Fibroblast of skin of left quadriceps (primary cell): ENCODE results near the gene SERINC5.
"Not testable (repeated sequence)": the region's sequence is repeated elsewhere in the genome, so short reads cannot be mapped to it uniquely, and the experiment has no call there.

Source experiments
- DNase-seq, 2 experiments: peaks; one replicate each; pipeline ENCODE4 v3.0.0-alpha.2; 2013; ENCODE audit warnings: low read depth in 2 of 2

Gene SERINC5

DNA sequence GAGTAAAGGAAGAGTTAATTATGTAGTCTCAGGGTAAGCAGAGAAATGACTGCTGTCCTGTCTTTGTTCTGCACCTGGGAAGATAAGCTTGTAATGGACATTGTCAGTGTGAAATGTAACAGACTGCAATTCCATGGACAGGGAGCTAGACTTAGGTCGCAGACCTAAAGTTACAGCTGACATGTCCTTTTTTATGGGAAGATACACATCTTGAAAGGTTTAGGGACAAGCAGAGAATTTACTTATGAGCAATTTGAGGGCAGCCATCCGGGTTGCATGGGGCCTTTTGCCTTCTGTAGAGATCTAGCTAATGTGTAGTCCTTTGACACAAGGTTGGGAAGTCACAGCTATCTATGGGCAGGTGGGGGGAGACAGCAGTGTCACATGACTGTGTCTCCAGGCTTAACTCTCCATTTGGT, 85.7 kb downstream of the SERINC5 start:
- no peak for DNase-seq

DNA sequence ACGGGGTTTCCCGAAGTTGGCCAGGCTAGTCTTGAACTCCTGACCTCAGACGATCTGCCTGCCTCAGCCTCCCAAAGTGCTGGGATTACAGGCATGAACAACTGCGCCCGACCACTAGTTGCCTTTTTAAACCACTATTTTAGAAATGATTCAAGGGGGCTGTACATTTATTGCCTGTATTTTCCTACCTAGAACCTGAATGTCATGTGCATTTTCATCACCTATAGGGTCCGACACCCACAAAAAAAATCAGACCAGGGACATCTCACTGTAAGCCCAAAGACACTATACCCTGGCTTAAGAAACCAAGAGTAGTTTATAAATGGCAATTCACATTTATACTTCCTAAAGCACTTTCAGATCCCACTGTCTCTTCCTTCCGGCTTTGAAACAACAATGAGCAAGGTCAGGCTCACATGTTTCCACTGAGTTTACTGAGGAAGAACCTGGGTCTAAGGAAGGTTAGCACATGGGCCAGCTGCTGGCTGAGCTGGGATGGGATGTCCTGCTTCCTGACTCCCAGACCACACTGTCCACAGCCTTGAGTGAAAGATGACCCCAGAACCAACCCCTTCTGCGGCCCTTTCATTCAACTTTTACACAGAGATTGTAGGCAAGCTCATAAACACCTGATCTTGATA, 87.3 kb downstream of the SERINC5 start:
- DNase-seq, result no peak

DNA sequence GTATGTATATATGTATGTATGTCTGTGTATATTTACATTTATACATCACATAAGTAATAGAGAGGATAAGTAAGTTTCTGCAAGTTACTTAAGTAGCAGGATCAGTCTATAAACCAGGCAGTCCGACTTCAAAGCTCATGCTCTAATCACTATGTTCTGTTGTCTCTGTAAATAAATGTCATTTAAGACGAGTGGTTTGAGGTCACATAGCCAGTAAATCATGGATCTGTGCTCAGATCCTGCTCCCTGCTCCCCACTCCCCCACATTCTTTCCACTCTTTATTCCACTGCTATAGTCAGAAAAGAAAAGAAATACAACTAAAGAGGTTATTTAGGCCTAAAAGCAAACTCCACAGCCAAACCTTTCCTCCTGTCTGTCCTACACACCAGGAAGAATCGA, 90.4 kb downstream of the SERINC5 start:
- DNase-seq, result no peak

DNA sequence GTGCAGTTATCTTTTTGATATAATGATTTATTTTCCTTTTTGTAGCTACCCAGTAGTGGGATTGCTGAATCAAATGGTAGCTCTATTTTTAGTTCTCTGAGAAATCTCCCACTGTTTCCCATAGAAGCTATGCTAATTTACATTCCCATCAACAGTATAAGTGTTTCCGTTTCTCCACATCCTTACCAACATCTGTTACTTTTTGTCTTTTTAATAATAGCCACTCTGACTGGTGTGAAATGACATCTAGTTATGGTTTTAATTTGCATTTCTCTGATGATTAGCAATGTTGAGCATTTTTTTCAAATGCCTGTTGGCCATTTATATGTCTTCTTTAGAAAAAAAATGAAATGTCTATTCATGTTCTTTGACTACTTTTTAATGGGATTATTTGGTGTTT, 94.7 kb downstream of the SERINC5 start:
- no peak for DNase-seq

DNA sequence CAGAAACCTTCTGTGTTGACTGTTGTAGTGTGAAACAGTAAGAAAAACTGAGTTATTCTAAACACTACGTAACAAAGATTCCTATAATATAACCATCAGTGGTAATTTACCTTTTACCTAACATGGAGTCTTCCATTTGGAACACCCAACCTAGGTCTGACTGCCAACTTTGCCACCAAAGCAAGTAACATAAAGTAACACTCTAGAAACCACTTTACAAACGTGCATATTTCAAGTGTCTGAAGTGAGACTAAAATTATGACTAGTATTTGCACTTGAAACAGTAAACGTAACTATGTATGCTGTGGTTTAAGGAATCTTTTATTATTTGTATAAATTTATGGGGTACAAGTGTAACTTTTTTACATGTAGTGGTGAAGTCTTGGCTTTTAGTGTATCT, 95.6 kb downstream of the SERINC5 start:
- DNase-seq, result no peak

DNA sequence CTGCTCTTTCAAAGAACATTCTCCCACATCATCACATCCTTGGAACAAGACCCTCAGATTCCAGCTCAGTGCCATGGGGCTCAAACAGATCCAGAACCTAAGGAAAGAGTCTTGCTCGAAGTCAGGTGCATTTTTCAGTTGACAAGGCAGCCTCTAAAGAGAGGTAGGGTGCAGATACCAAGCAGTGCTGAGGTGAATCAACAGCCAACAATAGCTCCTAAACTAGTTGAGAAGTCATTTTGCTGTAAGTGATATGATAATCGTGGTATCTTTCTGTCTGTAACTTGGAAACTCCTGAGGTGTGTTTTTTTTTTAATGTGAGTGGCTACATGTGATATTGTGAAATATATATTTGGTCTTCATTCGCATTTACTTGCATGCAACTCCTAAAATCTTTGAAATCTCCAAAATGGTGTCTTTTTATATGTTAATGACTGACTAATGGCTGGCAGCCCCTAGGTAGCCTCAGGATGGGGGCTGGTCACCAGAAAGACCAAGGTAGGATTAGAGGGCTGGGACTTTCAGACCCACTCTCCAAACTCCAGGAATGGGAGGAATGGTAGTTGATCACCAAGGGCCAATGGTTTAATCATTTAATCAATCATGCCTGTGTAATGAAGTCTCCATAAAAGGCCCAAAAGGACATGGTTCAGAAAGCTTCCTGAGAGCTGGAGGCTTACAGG, 96.6 kb downstream of the SERINC5 start:
- no peak for DNase-seq

DNA sequence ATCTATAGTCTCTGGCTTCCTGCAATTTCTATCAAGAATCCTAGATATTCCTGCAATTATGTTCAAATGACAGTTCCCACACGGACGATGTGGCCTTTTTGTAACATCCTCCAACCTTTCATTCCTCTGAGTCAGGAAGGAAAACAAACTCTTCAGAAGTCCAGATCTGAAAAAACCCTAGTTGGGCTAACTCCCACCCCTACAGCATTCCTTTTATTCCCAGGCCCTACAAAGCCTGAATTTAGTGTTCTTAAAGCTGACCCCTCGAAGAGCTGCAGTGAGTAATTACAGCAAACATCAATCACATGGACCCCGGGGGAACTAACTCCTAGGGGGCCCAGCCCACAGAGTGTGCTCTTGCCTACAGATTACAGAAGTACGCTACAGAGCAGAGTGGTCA, 99.7 kb downstream of the SERINC5 start:
- no peak for DNase-seq

DNA sequence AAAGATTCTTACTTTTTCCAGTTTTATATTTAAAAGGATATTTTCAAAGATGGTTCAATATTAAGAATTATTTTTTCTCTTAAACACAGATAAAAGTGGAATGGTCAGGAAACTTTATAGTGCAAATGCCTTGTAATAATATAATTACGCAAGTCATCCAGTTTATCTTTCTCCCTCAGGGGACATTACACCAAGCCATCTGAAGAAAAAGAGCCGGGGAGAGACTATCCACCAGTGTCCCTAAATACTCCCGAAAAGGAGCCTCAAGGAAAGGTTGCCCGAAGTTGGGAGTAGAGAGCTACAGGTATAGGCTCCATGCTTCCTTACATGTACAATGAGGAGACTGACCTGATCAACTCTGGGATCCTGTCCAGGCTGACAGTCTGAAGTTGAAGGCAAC, 101.1 kb downstream of the SERINC5 start:
- no peak for DNase-seq

DNA sequence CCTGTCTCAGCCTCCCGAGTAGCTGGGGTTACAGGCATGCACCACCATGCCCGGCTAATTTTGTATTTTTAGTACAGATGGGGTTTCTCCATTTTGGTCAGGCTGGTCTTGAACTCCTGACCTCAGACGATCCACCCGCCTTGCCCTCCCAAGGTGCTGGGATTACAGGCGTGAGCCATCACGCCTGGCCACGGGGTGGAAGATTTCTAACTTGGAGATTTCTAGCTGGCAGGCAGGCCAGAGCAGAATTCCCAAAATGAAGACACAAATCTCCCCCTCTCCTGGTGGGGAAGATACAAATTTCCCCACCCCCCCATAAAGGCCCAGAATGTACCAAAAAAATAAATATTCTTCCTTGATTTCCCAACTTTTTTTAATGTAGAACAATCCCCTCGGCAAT, 101.6 kb downstream of the SERINC5 start:
- not testable (repeated sequence) for DNase-seq

DNA sequence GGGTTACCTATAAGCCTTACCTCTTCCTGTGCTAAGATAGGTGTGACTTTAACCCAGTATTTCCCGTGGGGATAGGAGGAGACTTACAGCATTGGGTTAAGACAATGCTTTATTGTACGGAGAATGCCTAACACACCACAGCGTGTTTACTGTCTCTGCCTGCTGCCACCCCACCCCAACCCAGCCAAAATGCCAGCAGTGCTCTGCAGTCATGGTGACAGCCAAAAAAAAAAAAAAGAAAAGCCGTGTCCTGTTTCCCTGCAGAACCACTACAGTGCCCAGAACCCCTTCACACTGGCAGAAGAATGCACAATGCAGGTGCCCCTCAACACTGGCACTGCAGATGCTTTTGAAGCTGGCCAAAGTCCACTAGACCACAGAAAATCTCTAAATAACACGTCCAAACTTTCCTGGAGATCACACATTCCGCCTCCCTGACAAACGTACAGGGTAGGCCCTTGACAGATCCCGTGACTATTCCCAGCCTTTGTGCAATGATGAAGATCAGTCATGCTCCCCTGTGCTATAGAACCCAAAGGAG, 102.2 kb downstream of the SERINC5 start:
- DNase-seq, result no peak

DNA sequence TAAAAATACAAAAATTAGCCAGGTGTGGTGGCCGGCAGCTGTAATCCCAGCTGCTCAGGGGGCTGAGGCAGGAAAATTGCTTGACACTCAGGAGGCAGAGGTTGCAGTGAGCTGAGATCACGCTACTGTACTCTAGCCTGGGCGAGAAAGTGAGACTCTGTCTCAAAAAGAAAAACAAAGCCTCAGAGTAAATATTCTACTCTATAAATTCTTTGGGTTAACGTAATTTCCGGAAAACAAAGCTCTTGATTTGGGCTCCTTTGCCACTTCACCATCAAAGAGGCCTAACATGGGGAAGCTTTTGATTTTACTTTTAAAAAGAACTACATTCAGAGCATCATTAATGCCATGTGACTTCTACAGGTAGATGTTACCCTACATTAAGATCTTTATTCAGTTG, 103.1 kb downstream of the SERINC5 start:
- DNase-seq, result no peak

DNA sequence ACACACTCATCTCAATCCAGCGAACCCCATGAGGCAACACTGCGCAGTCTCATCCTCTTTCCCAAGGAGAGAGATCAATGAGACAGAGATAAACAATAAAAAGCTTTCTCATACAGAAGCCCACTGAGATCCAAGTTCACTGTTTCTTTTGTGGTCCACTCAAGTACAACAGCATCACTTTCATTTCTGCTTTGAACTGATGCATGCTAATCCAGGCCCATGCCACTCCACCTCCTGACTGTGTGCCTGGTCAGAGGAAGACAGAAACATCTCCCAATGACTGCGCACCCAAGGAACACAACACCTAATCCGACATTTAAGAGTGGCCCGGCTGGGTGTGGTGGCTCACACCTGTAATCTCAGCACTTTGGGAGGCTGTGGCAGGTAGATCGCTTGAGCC, 104.0 kb downstream of the SERINC5 start:
- no peak for DNase-seq

DNA sequence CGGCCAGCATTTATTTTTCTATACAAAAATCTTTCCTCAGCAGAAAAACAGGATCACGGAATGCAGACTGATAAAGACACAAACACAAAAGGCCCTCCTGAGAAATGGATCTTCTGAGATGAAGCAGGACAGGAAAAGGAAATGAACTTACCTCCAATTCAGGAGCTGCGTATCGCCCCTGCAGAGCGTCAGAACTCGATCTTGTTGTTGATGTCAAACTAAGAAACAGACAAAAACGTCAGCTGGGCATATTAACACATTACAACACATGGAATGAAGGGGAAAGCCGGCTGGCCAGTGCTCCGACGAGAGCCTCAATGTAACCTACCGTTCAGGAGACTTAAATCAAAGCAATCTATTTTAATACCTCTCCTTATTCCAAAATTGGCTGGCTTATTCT, 105.1 kb downstream of the SERINC5 start:
- no peak for DNase-seq

DNA sequence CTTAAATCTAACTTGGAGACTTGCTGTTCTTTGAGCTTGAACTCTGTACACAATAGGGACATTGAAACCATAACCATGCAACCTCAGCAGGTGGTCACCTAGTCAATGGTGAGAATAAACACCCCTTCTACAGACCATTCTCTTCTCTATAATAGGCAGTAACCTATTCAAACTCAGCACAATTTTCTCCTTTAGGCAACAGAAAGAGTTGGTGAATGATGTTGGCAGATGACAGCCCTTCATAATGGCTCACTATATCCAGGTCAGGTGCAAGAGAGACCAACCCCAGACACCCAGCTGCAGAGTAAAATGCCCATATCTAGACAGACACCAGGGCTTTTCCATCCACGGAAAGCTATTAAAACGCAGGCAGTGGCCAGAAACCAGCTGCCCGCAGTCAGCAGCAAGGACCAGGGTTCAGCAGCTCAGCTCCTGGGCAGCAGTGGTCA, 106.7 kb downstream of the SERINC5 start:
- no peak for DNase-seq

DNA sequence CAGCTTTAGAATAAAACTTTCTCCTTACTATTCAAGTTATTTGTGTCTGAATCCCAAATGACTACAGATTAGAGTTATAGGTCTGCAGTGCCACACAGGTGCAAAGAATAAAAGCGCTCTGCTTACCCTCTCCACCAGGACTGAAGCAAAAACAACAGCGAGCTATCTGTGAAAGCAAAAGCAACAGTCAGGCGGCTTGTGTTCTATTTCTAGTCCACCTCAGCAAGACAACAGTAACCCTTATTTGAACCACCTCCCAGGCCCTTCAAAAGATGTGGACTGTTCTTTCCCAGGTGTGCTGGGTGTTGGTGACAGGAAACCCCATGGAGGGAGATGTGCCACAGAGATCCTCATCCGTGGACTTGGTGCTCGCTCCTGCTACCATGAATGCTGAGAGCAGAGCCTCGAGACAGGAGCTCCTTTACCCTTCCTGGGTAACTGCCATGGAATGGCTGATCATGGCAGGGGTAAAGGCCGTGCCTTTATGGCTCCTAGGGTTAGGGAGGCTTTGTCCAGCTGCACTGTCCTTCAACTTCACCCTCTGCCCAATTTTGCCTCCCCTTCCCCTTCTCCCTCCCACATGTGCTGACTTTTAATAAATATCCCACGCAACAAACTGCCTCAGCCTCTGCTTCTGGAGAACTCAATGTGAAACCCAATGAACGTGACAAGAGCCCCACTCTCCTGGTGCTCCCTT, 108.6 kb downstream of the SERINC5 start:
- DNase-seq, result no peak

DNA sequence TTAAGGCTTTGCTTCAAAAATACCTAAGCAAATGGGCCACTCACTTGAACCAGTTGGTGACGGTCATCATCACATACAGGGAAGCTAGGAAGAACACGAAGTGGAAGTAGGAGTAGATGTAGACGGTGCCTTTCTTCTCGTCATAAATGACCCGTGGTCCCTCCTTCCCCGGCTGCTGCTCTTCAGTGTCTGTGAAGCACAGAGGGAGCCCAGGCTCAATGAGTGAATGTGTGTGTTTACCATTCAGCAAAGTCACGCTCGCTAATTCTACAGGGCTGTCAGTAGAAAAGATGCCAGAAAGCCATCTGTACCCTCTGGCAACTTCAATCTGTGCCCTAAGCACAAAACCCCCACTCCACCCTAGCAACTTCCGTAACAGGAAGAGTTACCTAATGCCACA, 109.8 kb downstream of the SERINC5 start:
- no peak for DNase-seq

DNA sequence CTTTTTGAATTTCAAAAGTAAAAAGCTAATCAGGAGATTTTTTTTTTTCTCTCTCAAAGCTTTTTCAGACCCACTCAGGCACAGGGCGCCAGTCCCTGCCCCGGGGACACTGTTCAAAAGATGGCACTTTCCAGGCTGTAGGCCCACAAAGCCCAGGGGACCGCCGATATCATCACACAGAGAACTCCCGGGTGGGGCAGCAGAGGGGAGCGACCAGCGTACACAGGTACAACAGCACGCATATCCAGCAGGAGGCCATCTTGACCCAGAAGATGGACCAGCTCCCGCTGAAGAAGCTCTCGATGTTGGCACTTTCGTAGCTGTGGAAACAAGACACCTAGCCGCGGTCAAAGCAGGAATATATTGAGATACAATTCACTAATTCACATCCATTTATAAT, 112.4 kb downstream of the SERINC5 start:
- DNase-seq, result no peak

DNA sequence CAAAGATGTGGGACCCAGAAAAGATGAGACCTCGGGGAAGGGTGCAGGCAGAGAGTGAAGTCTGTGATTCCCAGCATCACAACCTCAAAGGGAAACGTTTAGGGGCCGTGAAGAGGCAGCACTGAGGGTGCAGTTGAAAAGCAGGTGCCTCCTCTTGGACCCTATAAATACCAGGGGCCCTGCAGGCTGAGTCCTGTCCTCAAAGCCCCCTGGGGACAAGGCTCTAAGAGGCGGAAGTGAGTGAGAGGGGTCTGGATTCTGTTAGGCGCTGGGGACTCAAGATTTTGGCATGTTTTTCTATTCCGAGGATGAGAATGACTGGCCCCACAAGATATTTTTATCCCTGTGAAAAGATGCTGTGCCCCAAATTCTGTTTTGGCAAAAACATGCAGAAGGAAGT, 112.9 kb downstream of the SERINC5 start:
- DNase-seq, result no peak

DNA sequence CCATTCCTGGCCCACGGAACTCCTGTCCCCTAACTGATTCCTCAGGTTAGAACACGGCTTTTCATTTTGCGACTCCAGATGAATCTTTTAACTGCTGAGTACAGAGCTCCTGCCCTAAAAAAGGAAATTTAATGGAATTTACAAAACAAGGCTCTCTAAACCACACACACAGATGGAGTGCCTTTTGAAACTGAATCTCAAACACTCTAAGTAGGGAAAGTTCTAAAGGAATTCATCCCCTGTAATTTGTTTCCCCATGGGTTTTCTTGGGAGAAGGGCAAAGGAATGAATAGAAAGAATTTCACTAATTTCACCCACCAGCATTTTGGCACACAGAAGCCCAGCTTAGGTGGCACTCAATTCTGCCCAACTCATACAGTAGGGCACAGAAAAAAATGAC, 114.2 kb downstream of the SERINC5 start:
- DNase-seq, result no peak

DNA sequence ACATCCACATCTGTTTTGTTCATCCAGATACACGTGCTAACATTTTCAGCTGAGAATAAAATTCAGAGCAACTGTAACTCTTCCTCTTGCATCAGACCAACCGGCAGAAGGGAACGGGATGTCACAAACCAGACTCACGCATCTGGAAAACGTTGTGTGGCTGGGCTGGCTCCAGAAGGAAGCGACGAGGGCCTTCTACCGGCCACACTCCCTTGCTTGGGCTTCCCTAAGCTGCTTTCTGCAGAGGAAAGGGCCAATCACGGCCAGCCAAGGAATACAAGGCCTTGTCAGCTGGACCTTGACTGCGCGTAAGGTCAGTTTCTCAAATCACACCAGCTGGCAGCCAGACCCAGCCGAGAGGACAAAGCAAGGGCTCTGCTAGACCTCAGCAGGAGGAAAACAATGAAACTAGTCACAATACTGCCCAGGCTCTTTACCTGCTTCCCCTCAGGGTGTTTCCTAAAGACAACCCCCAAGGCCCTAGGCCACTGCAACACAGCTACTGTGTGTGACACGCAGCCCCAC, 114.6 kb downstream of the SERINC5 start:
- peak; percentile 42 to 49 for DNase-seq

DNA sequence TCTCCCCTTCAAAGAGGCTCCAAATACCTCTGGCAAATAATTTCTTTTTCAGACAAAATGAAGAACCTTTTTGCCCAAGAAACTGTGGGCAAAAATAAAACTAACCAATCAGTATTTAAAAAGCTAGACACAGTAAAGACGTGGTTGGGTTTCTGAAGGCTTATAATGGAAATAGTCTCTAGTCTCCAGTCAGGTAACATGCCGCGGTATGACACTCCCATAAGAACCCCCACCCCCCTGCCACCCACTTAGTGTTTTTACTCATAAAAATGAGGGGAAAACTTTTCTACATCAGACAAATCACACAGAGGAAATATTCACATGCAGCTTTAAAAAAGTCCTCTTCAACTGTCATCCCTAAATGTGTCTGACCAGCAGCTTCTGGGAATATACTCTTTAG, 115.4 kb downstream of the SERINC5 start:
- DNase-seq, result no peak

DNA sequence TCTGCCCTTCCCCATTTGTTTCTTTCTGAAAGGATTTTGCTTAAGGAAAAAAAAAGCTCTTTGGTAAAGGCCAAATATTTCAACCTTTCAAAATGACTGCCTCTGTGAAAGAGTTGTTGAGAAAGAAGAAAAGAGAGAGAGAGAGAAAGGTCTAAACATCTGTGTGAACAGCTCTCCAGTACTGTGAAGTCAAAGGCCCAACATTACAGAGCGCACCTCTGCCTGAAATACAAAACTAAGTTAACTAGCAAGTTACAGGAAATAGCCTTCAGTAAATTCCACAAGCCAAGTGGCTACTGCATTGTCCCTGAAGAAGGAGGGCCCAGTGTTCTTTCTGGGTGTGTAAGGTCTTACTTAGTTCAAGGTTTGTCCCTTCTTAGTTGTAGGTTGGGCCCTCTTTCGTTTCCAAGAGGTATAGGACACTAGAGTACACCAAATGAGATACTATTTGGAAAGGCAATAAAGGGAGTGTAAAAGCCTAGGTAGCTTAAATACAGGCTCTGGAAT, 116.3 kb downstream of the SERINC5 start:
- no peak for DNase-seq
